Measurements from ENCODE around the gene ITGB7. TPM values are rescaled to one million over a fixed set of nuclear protein-coding genes. Genes with fewer than 3 reads are reported as not detected.
A peak's percentile ranks its signal among the peaks of the same experiment; 100 is the strongest.

Gene ITGB7
- total RNA-seq, 1 experiment from 2014 or later: 1.9 TPM

DNA sequence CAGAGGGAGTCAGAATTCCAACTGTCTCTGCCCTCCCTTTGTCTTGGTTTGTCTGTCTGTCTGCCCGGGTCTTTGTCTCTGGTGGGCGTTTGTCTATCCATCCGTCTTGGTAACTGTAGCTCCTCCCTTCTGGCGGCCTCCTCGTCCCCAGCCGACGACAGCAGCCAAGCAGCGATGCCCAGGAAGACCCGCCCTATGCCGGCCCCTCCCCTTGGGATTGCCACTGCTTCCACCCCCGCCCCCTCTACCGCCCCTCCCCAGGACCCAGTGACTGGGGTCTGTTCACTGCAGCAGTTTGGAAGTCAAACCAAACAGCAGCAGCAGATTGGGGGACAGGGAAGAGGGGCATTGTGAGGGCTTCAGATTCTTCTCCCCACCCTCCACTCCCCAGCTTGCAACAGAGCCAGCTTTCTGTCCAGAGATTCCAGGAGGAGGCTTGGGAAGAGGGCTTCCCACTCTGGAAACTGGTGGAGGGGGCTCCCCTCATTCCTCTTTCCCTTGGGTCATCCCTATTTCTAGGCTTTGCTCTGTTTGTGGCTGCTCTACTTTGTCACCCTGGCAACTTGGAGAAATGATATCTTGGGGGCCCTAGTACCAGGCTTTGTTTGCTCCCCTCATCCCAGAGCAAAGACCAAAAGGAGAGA is 27.3 kb upstream of the ITGB7 start:
- peaks cover 3% of the 10 kb centered on the region for H3F3A ChIP-seq (ENCODE audit: low read length, unreplicated experiment)
- ChIA-PET POLR2A (ENCODE audit: unreplicated experiment) (no interaction called here), CTCF (no interaction called here)
- no peaks in the 10 kb centered on the region for H3K36me3 ChIP-seq (ENCODE audit: low read depth, low read length)
- H3K4me3 ChIP-seq (ENCODE audit: low read length): no peak overlapping the region
- no peak for DNase-seq
- no peak overlapping the region for H3K27ac ChIP-seq (ENCODE audit: low read length)
- H3K9ac ChIP-seq (ENCODE audit: low read length): no peak overlapping the region
- H3K4me1 ChIP-seq (ENCODE audit: insufficient read depth, low read length): peaks cover 40% of the 10 kb centered on the region
- no peak overlapping the region for H2AFZ ChIP-seq (ENCODE audit: low read length)
- H4K20me1 ChIP-seq (ENCODE audit: low read length): no peaks in the 10 kb centered on the region
- TF ChIP-seq, protein P1, sequence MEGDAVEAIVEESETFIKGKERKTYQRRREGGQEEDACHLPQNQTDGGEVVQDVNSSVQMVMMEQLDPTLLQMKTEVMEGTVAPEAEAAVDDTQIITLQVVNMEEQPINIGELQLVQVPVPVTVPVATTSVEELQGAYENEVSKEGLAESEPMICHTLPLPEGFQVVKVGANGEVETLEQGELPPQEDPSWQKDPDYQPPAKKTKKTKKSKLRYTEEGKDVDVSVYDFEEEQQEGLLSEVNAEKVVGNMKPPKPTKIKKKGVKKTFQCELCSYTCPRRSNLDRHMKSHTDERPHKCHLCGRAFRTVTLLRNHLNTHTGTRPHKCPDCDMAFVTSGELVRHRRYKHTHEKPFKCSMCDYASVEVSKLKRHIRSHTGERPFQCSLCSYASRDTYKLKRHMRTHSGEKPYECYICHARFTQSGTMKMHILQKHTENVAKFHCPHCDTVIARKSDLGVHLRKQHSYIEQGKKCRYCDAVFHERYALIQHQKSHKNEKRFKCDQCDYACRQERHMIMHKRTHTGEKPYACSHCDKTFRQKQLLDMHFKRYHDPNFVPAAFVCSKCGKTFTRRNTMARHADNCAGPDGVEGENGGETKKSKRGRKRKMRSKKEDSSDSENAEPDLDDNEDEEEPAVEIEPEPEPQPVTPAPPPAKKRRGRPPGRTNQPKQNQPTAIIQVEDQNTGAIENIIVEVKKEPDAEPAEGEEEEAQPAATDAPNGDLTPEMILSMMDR (conservative IDR thresholded peaks at IDR 0.05; ENCODE audit: low read depth, low read length): no peak
- TF ChIP-seq EZH2 (IDR thresholded peaks at IDR 0.05; ENCODE audit: low read length, unreplicated experiment) (no peak), EZH2phosphoT487 (IDR thresholded peaks at IDR 0.05; ENCODE audit: borderline replicate concordance, low read length) (no peak)
- H3K79me2 ChIP-seq (ENCODE audit: low read length): peaks cover 22% of the 10 kb centered on the region
- no peaks in the 10 kb centered on the region for H3K27me3 ChIP-seq (ENCODE audit: low read length)
- no peak for ATAC-seq
- intact Hi-C loops (cut with micrococcal nuclease): no loop called here
- no peaks in the 10 kb centered on the region for H3K9me2 ChIP-seq (replicated peaks; ENCODE audit: low read length)
- H3K4me2 ChIP-seq (ENCODE audit: low read length): no peak overlapping the region
- no TSS peak for BruUV-seq (replicated peaks)
- H3K9me3 ChIP-seq (ENCODE audit: low read length): no peaks in the 10 kb centered on the region

DNA sequence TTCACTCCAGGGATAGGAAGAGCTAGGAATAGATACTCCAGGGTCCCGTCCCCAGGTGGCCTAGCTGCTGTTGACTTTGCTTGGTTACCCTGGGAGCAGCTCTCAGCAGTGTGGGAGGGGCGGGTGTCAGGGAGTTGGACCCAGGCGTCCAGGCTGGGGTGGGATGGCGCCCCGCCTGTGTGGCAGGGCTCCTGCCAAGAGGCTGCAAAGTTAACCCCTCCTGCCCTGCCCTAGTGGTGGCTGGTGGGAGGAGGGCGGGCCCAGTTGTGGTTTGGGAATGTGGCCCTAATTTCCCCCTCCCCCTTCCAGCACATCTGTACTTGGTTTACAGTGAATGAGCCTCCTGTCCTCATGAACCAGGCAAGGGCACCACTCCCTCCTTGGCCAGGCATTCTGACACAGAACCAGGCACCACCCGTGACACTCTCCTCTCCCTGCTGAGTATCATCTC is 26.6 kb upstream of the ITGB7 start:
- Histone ChIP-seq H3K4me2 (ENCODE audit: low read length) (peak overlapping the region; percentile 75), H2AFZ (ENCODE audit: low read length) (no peak overlapping the region), H3K27me3 (ENCODE audit: low read length) (no peaks in the 10 kb centered on the region), H3K9me2 (replicated peaks; ENCODE audit: low read length) (no peaks in the 10 kb centered on the region), H3K4me3 (ENCODE audit: low read length) (no peak overlapping the region), H4K20me1 (ENCODE audit: low read length) (no peaks in the 10 kb centered on the region), H3K9ac (ENCODE audit: low read length) (no peak overlapping the region), H3K4me1 (ENCODE audit: insufficient read depth, low read length) (peaks cover 46% of the 10 kb centered on the region), H3K27ac (ENCODE audit: low read length) (no peak overlapping the region), H3K79me2 (ENCODE audit: low read length) (peaks cover 29% of the 10 kb centered on the region), H3F3A (ENCODE audit: low read length, unreplicated experiment) (peaks cover 3% of the 10 kb centered on the region), H3K36me3 (ENCODE audit: low read depth, low read length) (no peaks in the 10 kb centered on the region), H3K9me3 (ENCODE audit: low read length) (no peaks in the 10 kb centered on the region)
- CTCF ChIA-PET: no interaction called here
- intact Hi-C loops (cut with micrococcal nuclease): no loop called here
- no peak for ATAC-seq
- DNase-seq: no peak
- POLR2A ChIA-PET (ENCODE audit: unreplicated experiment): no interaction called here
- BruUV-seq (replicated peaks): no TSS peak
- TF ChIP-seq EZH2phosphoT487 (IDR thresholded peaks at IDR 0.05; ENCODE audit: borderline replicate concordance, low read length) (no peak), EZH2 (IDR thresholded peaks at IDR 0.05; ENCODE audit: low read length, unreplicated experiment) (no peak)
- TF ChIP-seq, protein P1 (conservative IDR thresholded peaks at IDR 0.05; ENCODE audit: low read depth, low read length): no peak

- CTCF ChIA-PET: no interaction called here
- Histone ChIP-seq H3K27ac (ENCODE audit: low read length) (peak overlapping the region; percentile 73), H3F3A (ENCODE audit: low read length, unreplicated experiment) (peaks cover 3% of the 10 kb centered on the region), H3K9me3 (ENCODE audit: low read length) (no peaks in the 10 kb centered on the region), H3K27me3 (ENCODE audit: low read length) (no peaks in the 10 kb centered on the region), H4K20me1 (ENCODE audit: low read length) (no peaks in the 10 kb centered on the region), H2AFZ (ENCODE audit: low read length) (peak overlapping the region; percentile 83), H3K9me2 (replicated peaks; ENCODE audit: low read length) (no peaks in the 10 kb centered on the region), H3K9ac (ENCODE audit: low read length) (peak overlapping the region; percentile 29), H3K4me3 (ENCODE audit: low read length) (peak overlapping the region; percentile 62), H3K4me1 (ENCODE audit: insufficient read depth, low read length) (peaks cover 46% of the 10 kb centered on the region), H3K79me2 (ENCODE audit: low read length) (peaks cover 36% of the 10 kb centered on the region), H3K4me2 (ENCODE audit: low read length) (peak overlapping the region; percentile 75), H3K36me3 (ENCODE audit: low read depth, low read length) (no peaks in the 10 kb centered on the region)
- intact Hi-C loops (cut with micrococcal nuclease): no loop called here
- BruUV-seq (replicated peaks): TSS peak; percentile 66
- TF ChIP-seq, protein P1 (conservative IDR thresholded peaks at IDR 0.05; ENCODE audit: low read depth, low read length): no peak
- TF ChIP-seq EZH2 (IDR thresholded peaks at IDR 0.05; ENCODE audit: low read length, unreplicated experiment) (no peak), EZH2phosphoT487 (IDR thresholded peaks at IDR 0.05; ENCODE audit: borderline replicate concordance, low read length) (no peak)
- peak; percentile 65 for ATAC-seq
- DNase-seq: peak; percentile 49
- POLR2A ChIA-PET (ENCODE audit: unreplicated experiment): no interaction called here
These were observed 25.8 kb upstream of the ITGB7 start for GRCh38 chr12:53232646-53233461.
